A549 (cell line): ENCODE measurements around the gene ADGRL3.

Source experiments
- BHLHE40 ChIP-seq: IDR thresholded peaks from 2 replicates; pipeline ENCODE4 v1.6.1; 2012; ENCODE audit warnings: low read depth, low read length, inconsistent platforms
- CHD2 ChIP-seq: fragments of 150-350 bp; IDR thresholded peaks from 2 replicates; pipeline ENCODE4 v1.6.1; 2014; ENCODE audit warnings: low read length; ENCODE audit not compliant: partially characterized antibody
- CHD4 ChIP-seq: fragments of 200-600 bp; sonication (generic); IDR thresholded peaks from 2 replicates; pipeline ENCODE4 v1.6.1; 2016; ENCODE audit warnings: antibody characterized with exemption, mild to moderate bottlenecking, borderline replicate concordance
- EP300 ChIP-seq, 2 experiments: fragments of >200 bp; sonication (Bioruptor Twin); formaldehyde crosslinking; IDR thresholded peaks; 2 replicates in 1 of 2; 3 replicates in 1 of 2; pipeline ENCODE4 v1.6.1; 2016 to 2017
- JUN ChIP-seq, 2 experiments: fragments of >200 bp; sonication (Bioruptor Twin); formaldehyde crosslinking; IDR thresholded peaks; 2 replicates in 1 of 2; 3 replicates in 1 of 2; pipeline ENCODE4 v1.6.1; 2016 to 2017
- MYC ChIP-seq: IDR thresholded peaks from 2 replicates; pipeline ENCODE4 v1.6.1; 2012; ENCODE audit warnings: mild to moderate bottlenecking, inconsistent platforms, low read length, improper control_type of control experiment, borderline replicate concordance
- PHF8 ChIP-seq: fragments of 200-600 bp; sonication (generic); IDR thresholded peaks from 2 replicates; pipeline ENCODE4 v1.6.1; 2016; ENCODE audit warnings: low read depth, mild to moderate bottlenecking, antibody characterized with exemption, moderate library complexity, borderline replicate concordance
- RARB ChIP-seq: fragments of 250-450 bp; sonication (Bioruptor Pico); IDR thresholded peaks from 2 replicates; pipeline ENCODE4 v1.8.0; 2021; ENCODE audit warnings: mild to moderate bottlenecking, moderate library complexity
- SREBF2 ChIP-seq: fragments of 450-650 bp; IDR thresholded peaks from 2 replicates; pipeline ENCODE4 v1.6.1; 2014; ENCODE audit warnings: mild to moderate bottlenecking, moderate library complexity
- USF2 ChIP-seq: fragments of 450-650 bp; IDR thresholded peaks from 2 replicates; pipeline ENCODE4 v1.6.1; 2014; ENCODE audit warnings: antibody characterized with exemption
- TF ChIP-seq, protein P1 (sequence below): fragments of >200 bp; sonication (Bioruptor Twin); formaldehyde crosslinking; IDR thresholded peaks from 3 replicates; pipeline ENCODE4 v1.5.1; 2016
- TF ChIP-seq, protein P2 (sequence below): fragments of 200-600 bp; sonication (generic); IDR thresholded peaks from 2 replicates; pipeline ENCODE4 v1.6.1; 2016; ENCODE audit warnings: antibody characterized with exemption, mild to moderate bottlenecking, moderate library complexity
- TF ChIP-seq, protein P3 (sequence below): IDR thresholded peaks from 2 replicates; pipeline ENCODE4 v1.6.1; 2012

DNA sequence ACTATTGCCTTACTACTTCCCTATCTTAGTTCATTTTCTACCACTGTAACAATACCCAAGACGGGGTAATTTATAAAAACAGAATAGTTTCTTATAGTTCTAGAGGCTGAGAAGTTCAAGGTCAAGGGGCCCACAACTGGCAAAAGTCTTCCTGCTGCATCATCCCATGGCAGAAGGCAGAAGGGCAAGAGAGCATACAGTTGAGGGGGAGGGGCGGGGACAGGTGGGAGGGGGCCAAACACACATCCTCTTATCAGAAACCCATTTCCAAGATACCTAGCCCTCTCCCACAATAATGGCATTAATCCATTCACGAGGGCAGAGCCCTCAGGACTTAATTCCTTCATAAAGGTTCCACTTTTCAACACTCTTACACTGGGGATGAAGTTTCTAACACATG lies 690.2 kb downstream of the ADGRL3 start:
- TF ChIP-seq, protein P1, sequence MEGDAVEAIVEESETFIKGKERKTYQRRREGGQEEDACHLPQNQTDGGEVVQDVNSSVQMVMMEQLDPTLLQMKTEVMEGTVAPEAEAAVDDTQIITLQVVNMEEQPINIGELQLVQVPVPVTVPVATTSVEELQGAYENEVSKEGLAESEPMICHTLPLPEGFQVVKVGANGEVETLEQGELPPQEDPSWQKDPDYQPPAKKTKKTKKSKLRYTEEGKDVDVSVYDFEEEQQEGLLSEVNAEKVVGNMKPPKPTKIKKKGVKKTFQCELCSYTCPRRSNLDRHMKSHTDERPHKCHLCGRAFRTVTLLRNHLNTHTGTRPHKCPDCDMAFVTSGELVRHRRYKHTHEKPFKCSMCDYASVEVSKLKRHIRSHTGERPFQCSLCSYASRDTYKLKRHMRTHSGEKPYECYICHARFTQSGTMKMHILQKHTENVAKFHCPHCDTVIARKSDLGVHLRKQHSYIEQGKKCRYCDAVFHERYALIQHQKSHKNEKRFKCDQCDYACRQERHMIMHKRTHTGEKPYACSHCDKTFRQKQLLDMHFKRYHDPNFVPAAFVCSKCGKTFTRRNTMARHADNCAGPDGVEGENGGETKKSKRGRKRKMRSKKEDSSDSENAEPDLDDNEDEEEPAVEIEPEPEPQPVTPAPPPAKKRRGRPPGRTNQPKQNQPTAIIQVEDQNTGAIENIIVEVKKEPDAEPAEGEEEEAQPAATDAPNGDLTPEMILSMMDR, result no peak
- TF ChIP-seq EP300 (IDR thresholded peaks at IDR 0.05) (no peak), USF2 (no peak), BHLHE40 (no peak), RARB (CRISPR knock-in tag) (no peak), JUN (IDR thresholded peaks at IDR 0.05) (no peak), MYC (no peak), CHD4 (no peak), PHF8 (no peak), CHD2 (no peak), SREBF2 (no peak)
- TF ChIP-seq, protein P2, sequence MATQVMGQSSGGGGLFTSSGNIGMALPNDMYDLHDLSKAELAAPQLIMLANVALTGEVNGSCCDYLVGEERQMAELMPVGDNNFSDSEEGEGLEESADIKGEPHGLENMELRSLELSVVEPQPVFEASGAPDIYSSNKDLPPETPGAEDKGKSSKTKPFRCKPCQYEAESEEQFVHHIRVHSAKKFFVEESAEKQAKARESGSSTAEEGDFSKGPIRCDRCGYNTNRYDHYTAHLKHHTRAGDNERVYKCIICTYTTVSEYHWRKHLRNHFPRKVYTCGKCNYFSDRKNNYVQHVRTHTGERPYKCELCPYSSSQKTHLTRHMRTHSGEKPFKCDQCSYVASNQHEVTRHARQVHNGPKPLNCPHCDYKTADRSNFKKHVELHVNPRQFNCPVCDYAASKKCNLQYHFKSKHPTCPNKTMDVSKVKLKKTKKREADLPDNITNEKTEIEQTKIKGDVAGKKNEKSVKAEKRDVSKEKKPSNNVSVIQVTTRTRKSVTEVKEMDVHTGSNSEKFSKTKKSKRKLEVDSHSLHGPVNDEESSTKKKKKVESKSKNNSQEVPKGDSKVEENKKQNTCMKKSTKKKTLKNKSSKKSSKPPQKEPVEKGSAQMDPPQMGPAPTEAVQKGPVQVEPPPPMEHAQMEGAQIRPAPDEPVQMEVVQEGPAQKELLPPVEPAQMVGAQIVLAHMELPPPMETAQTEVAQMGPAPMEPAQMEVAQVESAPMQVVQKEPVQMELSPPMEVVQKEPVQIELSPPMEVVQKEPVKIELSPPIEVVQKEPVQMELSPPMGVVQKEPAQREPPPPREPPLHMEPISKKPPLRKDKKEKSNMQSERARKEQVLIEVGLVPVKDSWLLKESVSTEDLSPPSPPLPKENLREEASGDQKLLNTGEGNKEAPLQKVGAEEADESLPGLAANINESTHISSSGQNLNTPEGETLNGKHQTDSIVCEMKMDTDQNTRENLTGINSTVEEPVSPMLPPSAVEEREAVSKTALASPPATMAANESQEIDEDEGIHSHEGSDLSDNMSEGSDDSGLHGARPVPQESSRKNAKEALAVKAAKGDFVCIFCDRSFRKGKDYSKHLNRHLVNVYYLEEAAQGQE, result no peak
- TF ChIP-seq, protein P3, sequence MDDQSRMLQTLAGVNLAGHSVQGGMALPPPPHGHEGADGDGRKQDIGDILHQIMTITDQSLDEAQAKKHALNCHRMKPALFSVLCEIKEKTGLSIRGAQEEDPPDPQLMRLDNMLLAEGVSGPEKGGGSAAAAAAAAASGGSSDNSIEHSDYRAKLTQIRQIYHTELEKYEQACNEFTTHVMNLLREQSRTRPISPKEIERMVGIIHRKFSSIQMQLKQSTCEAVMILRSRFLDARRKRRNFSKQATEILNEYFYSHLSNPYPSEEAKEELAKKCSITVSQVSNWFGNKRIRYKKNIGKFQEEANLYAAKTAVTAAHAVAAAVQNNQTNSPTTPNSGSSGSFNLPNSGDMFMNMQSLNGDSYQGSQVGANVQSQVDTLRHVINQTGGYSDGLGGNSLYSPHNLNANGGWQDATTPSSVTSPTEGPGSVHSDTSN, result no peak
